Loucy (cell line): ENCODE results near the gene CACNG5.

Source experiments
- EZH2phosphoT487 ChIP-seq: fragments of 200-600 bp; IDR thresholded peaks from 2 replicates; pipeline ENCODE4 v1.6.1; 2018; ENCODE audit warnings: antibody characterized with exemption, mild to moderate bottlenecking, moderate library complexity, borderline replicate concordance
- TF ChIP-seq, protein P1 (sequence below): fragments of 200-600 bp; sonication (generic); conservative IDR thresholded peaks from 2 replicates; pipeline ENCODE4 v1.5.1; 2014; ENCODE audit warnings: mild to moderate bottlenecking, antibody characterized with exemption, low read length

DNA sequence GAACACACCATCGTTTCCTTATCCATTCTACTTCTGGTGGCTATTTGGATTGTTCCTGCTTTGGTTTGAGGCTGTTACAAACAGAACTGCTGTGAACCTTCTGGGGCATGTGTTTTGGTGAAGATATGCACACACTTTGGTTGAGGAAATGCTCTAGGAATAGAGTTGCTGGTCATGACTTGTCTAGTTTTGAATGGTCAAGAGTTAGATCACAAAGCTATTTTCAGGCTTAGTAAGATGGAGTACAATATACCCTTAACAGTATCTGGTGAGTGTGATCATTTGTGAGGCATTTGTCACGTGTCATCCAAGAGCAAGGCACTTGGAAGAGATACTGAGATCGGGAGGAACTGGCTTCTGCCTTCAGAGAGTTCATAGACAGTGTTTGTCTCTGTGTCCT, 47.0 kb upstream of the CACNG5 start:
- TF ChIP-seq, protein P1, sequence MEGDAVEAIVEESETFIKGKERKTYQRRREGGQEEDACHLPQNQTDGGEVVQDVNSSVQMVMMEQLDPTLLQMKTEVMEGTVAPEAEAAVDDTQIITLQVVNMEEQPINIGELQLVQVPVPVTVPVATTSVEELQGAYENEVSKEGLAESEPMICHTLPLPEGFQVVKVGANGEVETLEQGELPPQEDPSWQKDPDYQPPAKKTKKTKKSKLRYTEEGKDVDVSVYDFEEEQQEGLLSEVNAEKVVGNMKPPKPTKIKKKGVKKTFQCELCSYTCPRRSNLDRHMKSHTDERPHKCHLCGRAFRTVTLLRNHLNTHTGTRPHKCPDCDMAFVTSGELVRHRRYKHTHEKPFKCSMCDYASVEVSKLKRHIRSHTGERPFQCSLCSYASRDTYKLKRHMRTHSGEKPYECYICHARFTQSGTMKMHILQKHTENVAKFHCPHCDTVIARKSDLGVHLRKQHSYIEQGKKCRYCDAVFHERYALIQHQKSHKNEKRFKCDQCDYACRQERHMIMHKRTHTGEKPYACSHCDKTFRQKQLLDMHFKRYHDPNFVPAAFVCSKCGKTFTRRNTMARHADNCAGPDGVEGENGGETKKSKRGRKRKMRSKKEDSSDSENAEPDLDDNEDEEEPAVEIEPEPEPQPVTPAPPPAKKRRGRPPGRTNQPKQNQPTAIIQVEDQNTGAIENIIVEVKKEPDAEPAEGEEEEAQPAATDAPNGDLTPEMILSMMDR, result no peak
- TF ChIP-seq EZH2phosphoT487, result no peak
